Heart left ventricle (tissue), 16 donors: Measurements from ENCODE around the gene MRPL23. TPM values are rescaled to one million over a fixed set of nuclear protein-coding genes. Genes with fewer than 3 reads are reported as not detected.
A peak's percentile ranks its signal among the peaks of the same experiment; 100 is the strongest.

Source experiments
- ATAC-seq, 4 donors: fragments of 200-7000 bp; cut with Tn5 transposase; one replicate each; pipeline ENCODE4 v1.9.1; 2020 to 2022; ENCODE audit warnings: moderate library complexity in 4 of 4, mild to moderate bottlenecking in 3 of 4, moderate number of reproducible peaks in 1 of 4
- DNase-seq, 5 donors: peaks; one replicate each; pipeline ENCODE4 v3.0.0-alpha.2; 2020
- H3K27ac ChIP-seq, 12 donors: fragments of 200-600 bp; sonication (generic) in 4 of 12; one replicate each; pipeline versions ENCODE4 v1.5.0 to v1.8.0; 2016 to 2022; ENCODE audit warnings: mild to moderate bottlenecking in 2 of 12
- H3K27me3 ChIP-seq, 9 donors: fragments of 200-600 bp; sonication (generic) in 2 of 9; one replicate each; pipeline versions ENCODE4 v1.5.1 to v1.8.0; 2016 to 2022; ENCODE audit warnings: mild to moderate bottlenecking in 3 of 9
- H3K36me3 ChIP-seq, 9 donors: fragments of 200-600 bp; sonication (generic) in 2 of 9; one replicate each; pipeline versions ENCODE4 v1.5.0 to v1.8.0; 2018 to 2022; ENCODE audit warnings: mild to moderate bottlenecking in 2 of 9
- H3K4me1 ChIP-seq, 12 donors: fragments of 200-600 bp; sonication (generic) in 4 of 12; one replicate each; pipeline versions ENCODE4 v1.5.0 to v1.8.0; 2016 to 2022; ENCODE audit warnings: mild to moderate bottlenecking in 3 of 12
- H3K4me3 ChIP-seq, 12 donors: fragments of 200-600 bp; sonication (generic) in 4 of 12; one replicate each; pipeline versions ENCODE4 v1.5.0 to v1.8.0; 2017 to 2022; ENCODE audit warnings: mild to moderate bottlenecking in 9 of 12, moderate library complexity in 4 of 12
- H3K9me3 ChIP-seq, 12 donors: fragments of 200-600 bp; sonication (generic) in 4 of 12; one replicate each; pipeline versions ENCODE4 v1.5.0 to v1.8.0; 2016 to 2022; ENCODE audit warnings: mild to moderate bottlenecking in 1 of 12
- CTCF ChIP-seq, 12 donors: fragments of 200-600 bp; sonication (generic) in 4 of 12; IDR thresholded peaks; one replicate each; pipeline versions ENCODE4 v1.5.0 to v1.8.0; 2018 to 2022; ENCODE audit warnings: antibody characterized with exemption in 12 of 12, mild to moderate bottlenecking in 5 of 12
- POLR2A ChIP-seq, 2 donors: fragments of 450-650 bp; IDR thresholded peaks; one replicate each; pipeline ENCODE4 v1.6.1; 2017; ENCODE audit warnings: antibody characterized with exemption in 2 of 2, mild to moderate bottlenecking in 2 of 2, moderate library complexity in 2 of 2
- WGBS, 4 donors: extraction: QIAGEN DNeasy Blood & Tissue Kit in 2 of 4; methylation state at CpG; one replicate each; pipeline versions ENCODE4 v1.1.5 to v1.1.7; 2013 to 2018; 5-methylcytosine and 5-hydroxymethylcytosine counted together
- intact Hi-C, 10 donors: fragments of 100-400 bp; cut with DNase I; formaldehyde crosslinking; loops; one replicate each; pipeline versions ENCODE4 v1.11.1 to v1.14.2; 2022
- polyA plus RNA-seq, 2 donors: library from polyadenylated mRNA; stranded (reverse); fragments of 200-250 nt; gene quantifications; one replicate each; pipeline ENCODE4 v1.2.3, GENCODE V29; 2013
- total RNA-seq, 9 donors: library from RNA; depleted of rRNA in 2 of 9; stranded (reverse); fragments of >200 nt in 2 of 9; fragmentation: NEBNext Ultra II Directional in 3 of 9; extraction: Animal tissue kit (Norgen Biotek cat#: 25700) in 3 of 9; gene quantifications; one replicate each; pipeline versions ENCODE4 v1.1.0 to v1.2.4, GENCODE V29; 2016 to 2023
- donor health status: ischemic (EF 13 %, LVEDD 7.1; RV severe dilation, severe dysfunction).
- donor health status: healthy with polysubstance abuse.
- donor health status: DM: no; HTN: yes; CAD: no.
- donor health status: DM: no; HTN: no; CAD: no.
- donor health status: ischemic (EF 25% LVEDD 6.9; RV normal size, moderate dysfunction).
- donor health status: ischemic (EF 25% LVEDD 5.7; RV mildly dilated, moderate dysfunction).
- donor health status: healthy.
- donor health status: DM: yes; HTN: yes; CAD: no.
- donor health status: ischemic (EF 35%, LVEDD 5.7; RV mildly dilated, moderate dysfunction).
- donor health status: nonischemic (EF 11% LVEDD 7.7; RV severe dilation, severe dysfunction).
- donor health status: DM: yes; HTN: yes; CAD: no.
- donor health status: PGD.
- donor health status: ischemic (EF 29% LVEDD 5.4; RV normal size, mild dysfunction).
- donor health status: nonischemic (EF 23%, LVEDD 6.1; RV moderate dilation, normal function).

The MRPL23 gene
- total and polyA plus RNA-seq, 11 donors, result 44.0 to 183 (median 93.3) TPM

GRCh38 chr11:1924181-1924580 is 23.0 kb upstream of the MRPL23 start:
- DNase-seq, result peak in 2 of 5 donors; percentile 10 to 52

GRCh38 chr11:1924646-1925372 is 22.3 kb upstream of the MRPL23 start:
- no peak overlapping the region for H3K4me3 ChIP-seq
- no peaks in the 10 kb centered on the region for H3K27me3 ChIP-seq
- H3K36me3 ChIP-seq, result no peaks in the 10 kb centered on the region
- TF ChIP-seq CTCF (IDR thresholded peaks at IDR 0.05) (no peak), POLR2A (IDR thresholded peaks at IDR 0.05) (no peak)
- ATAC-seq (no peak), DNase-seq (peak in 1 of 5 donors; percentile 46)
- WGBS, 4 donors, result 75 to 85% (median 82%) methylated on average over 18 to 21 of the region's 21 CpGs
- no peaks in the 10 kb centered on the region for H3K9me3 ChIP-seq
- H3K27ac ChIP-seq, result peak overlapping the region in 9 of 12 donors; percentile 8 to 93 (median 72)
- peaks cover 4 to 74% (median 39%) of the 10 kb centered on the region in 12 donors for H3K4me1 ChIP-seq
- intact Hi-C loops, result loop anchor here in 2 of 10 donors (5.0 to 10.0 kb wide), 3 partner anchors 43 to 230 kb away; partner anchors contain the start of gene KRTAP5-6 (in 1 of the 2)

More at GRCh38 chr11:1924181-1924580, 23.0 kb upstream of the MRPL23 start:
- no peak for TF ChIP-seq CTCF (IDR thresholded peaks at IDR 0.05)
- no peak for TF ChIP-seq POLR2A (IDR thresholded peaks at IDR 0.05)
- no peak for ATAC-seq
- Histone ChIP-seq H3K4me3 (no peak overlapping the region), H3K36me3 (no peaks in the 10 kb centered on the region), H3K9me3 (no peaks in the 10 kb centered on the region), H3K27ac (peak overlapping the region in 8 of 12 donors; percentile 30 to 93 (median 78)), H3K4me1 (peaks cover 4 to 81% (median 46%) of the 10 kb centered on the region in 12 donors), H3K27me3 (no peaks in the 10 kb centered on the region)
- intact Hi-C loops, result loop anchor here in 2 of 10 donors (10.0 kb wide), 2 partner anchors 79 to 229 kb away; partner anchors contain the start of gene KRTAP5-6 (in 1 of the 2)
- WGBS, 4 donors, result 81 to 88% (median 83%) methylated on average over 17 of the region's 17 CpGs

- Histone ChIP-seq H3K4me1 (peaks cover 4 to 74% (median 39%) of the 10 kb centered on the region in 12 donors), H3K27ac (peak overlapping the region in 10 of 12 donors; percentile 65 to 91 (median 73)), H3K9me3 (no peaks in the 10 kb centered on the region), H3K4me3 (no peak overlapping the region), H3K27me3 (no peaks in the 10 kb centered on the region), H3K36me3 (no peaks in the 10 kb centered on the region)
- intact Hi-C loops, result loop anchor here in 2 of 10 donors (5.0 to 10.0 kb wide), 3 partner anchors 43 to 231 kb away; partner anchors contain the start of gene KRTAP5-6 (in 1 of the 2)
- TF ChIP-seq CTCF (IDR thresholded peaks at IDR 0.05) (no peak), POLR2A (IDR thresholded peaks at IDR 0.05) (no peak)
- WGBS, 4 donors, result 91 to 92% (median 91%) methylated on average over 9 to 23 of the region's 23 CpGs
- ATAC-seq, result no peak
- DNase-seq, result peak in 1 of 5 donors; percentile 48
Observed at GRCh38 chr11:1925373-1926155, 21.6 kb upstream of the MRPL23 start.
